CD4-positive, alpha-beta memory T cell (primary cell): Measurements from ENCODE around the gene SOX1. TPM values are rescaled to one million over a fixed set of nuclear protein-coding genes. Genes with fewer than 3 reads are reported as not detected.

Source experiments
- CTCF ChIA-PET: fragments of 350-600 bp; sonication (Branson Sonifier 250); formaldehyde crosslinking; loops from one replicate; lab custom pipeline; 2021; ENCODE audit warnings: inconsistent platforms; ENCODE audit not compliant: partially characterized antibody; lab: Charles Lee
- POLR2A ChIA-PET: fragments of 350-600 bp; sonication (Branson Sonifier 250); formaldehyde crosslinking; loops from one replicate; lab custom pipeline; 2021; ENCODE audit not compliant: partially characterized antibody; lab: Charles Lee
- DNase-seq, 5 donors: peaks; one replicate each; pipeline versions ENCODE4 v3.0.0 to v3.0.0-alpha.2; 2020 to 2022; ENCODE audit warnings: mixed read lengths in 1 of 5
- H3K27ac ChIP-seq: one replicate; pipeline ENCODE4 v1.7.0; 2013; ENCODE audit warnings: low read depth, low read length
- H3K27me3 ChIP-seq: 2 replicates; pipeline ENCODE4 v1.7.0; 2013; ENCODE audit warnings: mild to moderate bottlenecking, low read length, moderate library complexity; ENCODE audit not compliant: insufficient read depth
- H3K36me3 ChIP-seq: 2 replicates; pipeline ENCODE4 v1.7.0; 2013; ENCODE audit warnings: mild to moderate bottlenecking, low read length, moderate library complexity; ENCODE audit not compliant: insufficient read depth
- H3K4me1 ChIP-seq: 2 replicates; pipeline ENCODE4 v1.7.0; 2013; ENCODE audit warnings: mild to moderate bottlenecking, low read length, moderate library complexity; ENCODE audit not compliant: insufficient read depth
- H3K4me3 ChIP-seq, 2 donors: one replicate each; pipeline ENCODE4 v1.7.0; 2013; ENCODE audit warnings: low read length in 2 of 2, mild to moderate bottlenecking in 1 of 2
- H3K9me3 ChIP-seq, 2 donors: one replicate each; pipeline ENCODE4 v1.7.0; 2013; ENCODE audit warnings: low read length in 2 of 2, control low read depth in 1 of 2; ENCODE audit not compliant: control insufficient read depth in 1 of 2
- H3K27ac Mint-ChIP-seq, 7 donors: one replicate each; pipeline ENCODE4 v1.8.0; 2020 to 2021; ENCODE audit warnings: mixed read lengths in 7 of 7, mild to moderate bottlenecking in 6 of 7, inconsistent platforms in 3 of 7, moderate library complexity in 3 of 7
- H3K27me3 Mint-ChIP-seq, 2 donors: one replicate each; pipeline ENCODE4 v1.8.0; 2020 to 2021; ENCODE audit warnings: mixed read lengths in 2 of 2
- H3K36me3 Mint-ChIP-seq, 2 donors: one replicate each; pipeline ENCODE4 v1.8.0; 2020 to 2021; ENCODE audit warnings: mixed read lengths in 2 of 2, inconsistent platforms in 1 of 2, mild to moderate bottlenecking in 1 of 2
- H3K4me1 Mint-ChIP-seq, 4 donors: one replicate each; pipeline ENCODE4 v1.8.0; 2020 to 2021; ENCODE audit warnings: mixed read lengths in 4 of 4, mild to moderate bottlenecking in 1 of 4
- H3K4me3 Mint-ChIP-seq, 8 donors: one replicate each; pipeline ENCODE4 v1.8.0; 2020 to 2021; ENCODE audit warnings: mixed read lengths in 8 of 8, mild to moderate bottlenecking in 7 of 8, moderate library complexity in 6 of 8, inconsistent platforms in 3 of 8
- H3K9me3 Mint-ChIP-seq, 8 donors: one replicate each; pipeline ENCODE4 v1.8.0; 2020 to 2021; ENCODE audit warnings: mixed read lengths in 8 of 8, mild to moderate bottlenecking in 5 of 8, inconsistent platforms in 3 of 8, moderate library complexity in 1 of 8
- intact Hi-C: fragments of 100-400 bp; cut with micrococcal nuclease; formaldehyde crosslinking; loops from one replicate; pipeline ENCODE4 v1.15.1; 2023
- polyA plus RNA-seq, 2 donors: library from polyadenylated mRNA; unstranded; fragments of 300-500 nt; fragmentation: Illumina TruSeq; gene quantifications; one replicate each; pipeline ENCODE4 v1.2.3, GENCODE V29; 2021
- total RNA-seq, 2 experiments: library from RNA; stranded (reverse); gene quantifications; one replicate each; pipeline ENCODE4 v1.2.3, GENCODE V29; 2021

Gene SOX1
- total and polyA plus RNA-seq, 4 experiments from 2014 or later, result not detected

GRCh38 chr13:112079696-112080095, 12.7 kb downstream of the SOX1 start:
- no peaks in the 10 kb centered on the region for H3K36me3 Mint-ChIP-seq
- no peak overlapping the region for H3K4me3 Mint-ChIP-seq
- intact Hi-C loops, result no loop called here
- Histone ChIP-seq H3K4me1 (no peaks in the 10 kb centered on the region), H3K36me3 (no peaks in the 10 kb centered on the region), H3K27me3 (peaks cover 3% of the 10 kb centered on the region), H3K27ac (no peak overlapping the region), H3K4me3 (no peak overlapping the region), H3K9me3 (no peaks in the 10 kb centered on the region)
- POLR2A ChIA-PET, result no interaction called here
- CTCF ChIA-PET, result no interaction called here
- H3K27ac Mint-ChIP-seq, result no peak overlapping the region
- no peak for DNase-seq
- H3K9me3 Mint-ChIP-seq, result peaks cover 0 to 36% (median 22%) of the 10 kb centered on the region in 8 donors
- no peaks in the 10 kb centered on the region for H3K4me1 Mint-ChIP-seq
- peaks cover 21 to 28% of the 10 kb centered on the region in 2 donors for H3K27me3 Mint-ChIP-seq

GRCh38 chr13:112083971-112084370, 17.0 kb downstream of the SOX1 start:
- Mint-ChIP-seq H3K27me3 (peaks cover 5 to 6% of the 10 kb centered on the region in 2 donors), H3K4me1 (no peaks in the 10 kb centered on the region), H3K4me3 (no peak overlapping the region), H3K36me3 (no peaks in the 10 kb centered on the region), H3K27ac (no peak overlapping the region), H3K9me3 (peaks cover 0 to 37% (median 26%) of the 10 kb centered on the region in 8 donors)
- Histone ChIP-seq H3K4me1 (no peaks in the 10 kb centered on the region), H3K4me3 (no peak overlapping the region), H3K9me3 (no peaks in the 10 kb centered on the region), H3K27me3 (no peaks in the 10 kb centered on the region), H3K36me3 (no peaks in the 10 kb centered on the region), H3K27ac (no peak overlapping the region)
- ChIA-PET POLR2A (no interaction called here), CTCF (no interaction called here)
- intact Hi-C loops, result no loop called here
- DNase-seq, result no peak

- DNase-seq, result no peak
- peaks cover 0 to 4% (median 0%) of the 10 kb centered on the region in 8 donors for H3K9me3 Mint-ChIP-seq
- H3K36me3 Mint-ChIP-seq, result no peaks in the 10 kb centered on the region
- H3K4me3 Mint-ChIP-seq, result no peak overlapping the region
- ChIA-PET POLR2A (no interaction called here), CTCF (no interaction called here)
- H3K9me3 ChIP-seq, result no peaks in the 10 kb centered on the region
- H3K27me3 ChIP-seq, result no peaks in the 10 kb centered on the region
- peaks cover 12 to 15% of the 10 kb centered on the region in 2 donors for H3K27me3 Mint-ChIP-seq
- H3K4me1 ChIP-seq, result no peaks in the 10 kb centered on the region
- no peaks in the 10 kb centered on the region for H3K4me1 Mint-ChIP-seq
- H3K27ac Mint-ChIP-seq, result no peak overlapping the region
- intact Hi-C loops, result no loop called here
- H3K36me3 ChIP-seq, result no peaks in the 10 kb centered on the region
- H3K27ac ChIP-seq, result no peak overlapping the region
- no peak overlapping the region for H3K4me3 ChIP-seq
Observed at GRCh38 chr13:112092453-112092852, 25.5 kb downstream of the SOX1 start.

GRCh38 chr13:112095354-112095753, 28.4 kb downstream of the SOX1 start:
- H3K27me3 ChIP-seq, result no peaks in the 10 kb centered on the region

GRCh38 chr13:112096959-112097358, 30.0 kb downstream of the SOX1 start:
- intact Hi-C loops, result no loop called here
- H3K4me3 ChIP-seq, result no peak overlapping the region
- peaks cover 19 to 27% of the 10 kb centered on the region in 2 donors for H3K27me3 Mint-ChIP-seq
- no peaks in the 10 kb centered on the region for H3K9me3 ChIP-seq
- H3K27me3 ChIP-seq, result no peaks in the 10 kb centered on the region
- DNase-seq, result no peak
- CTCF ChIA-PET, result no interaction called here
- H3K9me3 Mint-ChIP-seq, result peaks cover 0 to 4% (median 0%) of the 10 kb centered on the region in 8 donors
- H3K36me3 ChIP-seq, result no peaks in the 10 kb centered on the region
- H3K36me3 Mint-ChIP-seq, result no peaks in the 10 kb centered on the region
- H3K4me1 ChIP-seq, result no peaks in the 10 kb centered on the region
- no peaks in the 10 kb centered on the region for H3K4me1 Mint-ChIP-seq
- H3K27ac Mint-ChIP-seq, result no peak overlapping the region
- no peak overlapping the region for H3K4me3 Mint-ChIP-seq
- POLR2A ChIA-PET, result no interaction called here
- no peak overlapping the region for H3K27ac ChIP-seq

More at GRCh38 chr13:112095354-112095753, 28.4 kb downstream of the SOX1 start:
- Mint-ChIP-seq H3K36me3 (no peaks in the 10 kb centered on the region), H3K27ac (no peak overlapping the region), H3K4me3 (no peak overlapping the region), H3K27me3 (peaks cover 10 to 21% of the 10 kb centered on the region in 2 donors), H3K9me3 (peaks cover 0 to 4% (median 0%) of the 10 kb centered on the region in 8 donors), H3K4me1 (no peaks in the 10 kb centered on the region)
- POLR2A ChIA-PET, result no interaction called here
- H3K9me3 ChIP-seq, result no peaks in the 10 kb centered on the region
- H3K4me1 ChIP-seq, result no peaks in the 10 kb centered on the region
- no peaks in the 10 kb centered on the region for H3K36me3 ChIP-seq
- DNase-seq, result no peak
- no peak overlapping the region for H3K27ac ChIP-seq
- H3K4me3 ChIP-seq, result no peak overlapping the region
- intact Hi-C loops, result no loop called here
- CTCF ChIA-PET, result no interaction called here

GRCh38 chr13:112097770-112098169, 30.8 kb downstream of the SOX1 start:
- Mint-ChIP-seq H3K27ac (no peak overlapping the region), H3K27me3 (peaks cover 22 to 30% of the 10 kb centered on the region in 2 donors), H3K36me3 (no peaks in the 10 kb centered on the region), H3K9me3 (peaks cover 0 to 4% (median 0%) of the 10 kb centered on the region in 8 donors), H3K4me1 (no peaks in the 10 kb centered on the region), H3K4me3 (no peak overlapping the region)
- H3K36me3 ChIP-seq, result no peaks in the 10 kb centered on the region
- H3K9me3 ChIP-seq, result no peaks in the 10 kb centered on the region
- H3K4me3 ChIP-seq, result no peak overlapping the region
- DNase-seq, result no peak
- H3K27me3 ChIP-seq, result no peaks in the 10 kb centered on the region
- H3K4me1 ChIP-seq, result no peaks in the 10 kb centered on the region
- intact Hi-C loops, result no loop called here
- ChIA-PET POLR2A (no interaction called here), CTCF (no interaction called here)
- no peak overlapping the region for H3K27ac ChIP-seq

- H3K4me3 Mint-ChIP-seq, result no peak overlapping the region
- Histone ChIP-seq H3K36me3 (no peaks in the 10 kb centered on the region), H3K4me1 (no peaks in the 10 kb centered on the region), H3K27me3 (no peaks in the 10 kb centered on the region), H3K9me3 (no peaks in the 10 kb centered on the region), H3K4me3 (no peak overlapping the region), H3K27ac (no peak overlapping the region)
- H3K27ac Mint-ChIP-seq, result no peak overlapping the region
- H3K4me1 Mint-ChIP-seq, result no peaks in the 10 kb centered on the region
- POLR2A ChIA-PET, result no interaction called here
- H3K9me3 Mint-ChIP-seq, result peaks cover 0 to 4% (median 0%) of the 10 kb centered on the region in 8 donors
- H3K27me3 Mint-ChIP-seq, result peaks cover 22 to 30% of the 10 kb centered on the region in 2 donors
- no peak for DNase-seq
- no peaks in the 10 kb centered on the region for H3K36me3 Mint-ChIP-seq
- CTCF ChIA-PET, result no interaction called here
- intact Hi-C loops, result no loop called here
Observed at GRCh38 chr13:112098699-112099098, 31.8 kb downstream of the SOX1 start.
